H54 (cell line): ENCODE results near the gene ENPP6.
"Not testable (repeated sequence)": the region's sequence is repeated elsewhere in the genome, so short reads cannot be mapped to it uniquely, and the experiment has no call there.

Experiments
- DNase-seq: peaks from one replicate; pipeline ENCODE4 v3.0.0; 2011; ENCODE audit warnings: low spot score, mixed read lengths; ENCODE audit not compliant: insufficient read length
- FAIRE-seq: peaks from 3 replicates; lab custom pipeline; 2011; peaks lifted over from hg19 to GRCh38; lab: Jason Lieb, UNC
- POLR2A ChIP-seq: IDR thresholded peaks from 2 replicates; pipeline ENCODE4 v1.6.1; 2011; ENCODE audit warnings: low read depth, mild to moderate bottlenecking, low read length

ENPP6 gene

DNA sequence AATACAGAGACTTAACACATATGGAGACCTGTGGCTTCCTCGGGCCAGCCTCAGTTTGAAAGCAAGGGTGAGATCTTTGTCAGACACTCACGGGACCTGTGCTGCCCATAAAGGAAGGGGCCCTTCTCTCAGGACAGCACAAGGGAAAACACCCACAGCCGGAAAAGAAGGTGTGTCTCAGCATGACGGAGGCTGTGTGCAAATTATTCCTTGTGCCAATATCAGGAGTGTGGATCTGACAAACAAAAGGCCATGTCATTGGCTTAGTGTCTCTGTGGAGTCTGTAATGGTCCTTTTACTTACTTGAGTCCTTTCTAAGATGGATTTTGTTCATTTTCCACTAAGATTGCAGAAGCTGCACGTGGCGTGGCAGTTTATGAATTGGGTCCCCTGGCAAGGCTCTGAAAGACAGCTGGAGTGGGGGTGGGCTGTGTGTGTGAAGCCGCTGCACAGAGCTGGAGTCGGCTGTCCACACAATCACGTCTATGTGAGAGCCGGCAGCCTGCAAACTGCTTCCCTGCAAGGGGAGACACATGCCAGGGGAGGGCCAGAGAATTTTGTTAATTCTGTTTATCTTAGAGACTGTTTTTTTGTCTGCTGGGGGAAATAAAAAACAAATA lies 1.9 kb downstream of the ENPP6 start:
- no peak for FAIRE-seq
- TF ChIP-seq POLR2A = no peak
- DNase-seq = no peak

DNA sequence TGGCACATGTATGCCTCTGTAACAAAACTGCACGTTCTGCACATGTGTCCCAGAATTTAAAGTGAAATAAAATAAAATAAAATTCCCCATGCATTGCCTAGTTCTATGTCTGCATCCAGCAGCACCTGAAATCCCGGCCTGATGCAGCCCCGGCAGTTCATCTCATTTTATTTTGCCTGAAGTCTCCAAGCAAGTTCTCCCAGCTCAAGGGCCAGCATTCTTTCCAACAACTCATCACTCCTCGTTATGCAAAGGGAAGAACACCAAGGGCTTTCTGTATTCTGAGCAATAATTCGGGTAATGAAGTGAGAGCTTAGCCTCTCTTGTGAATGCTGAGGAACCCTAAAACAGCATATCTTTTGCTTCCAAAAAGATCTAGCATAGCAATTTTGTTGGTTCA lies 2.7 kb downstream of the ENPP6 start:
- TF ChIP-seq POLR2A = no peak
- DNase-seq = no peak
- no peak for FAIRE-seq

DNA sequence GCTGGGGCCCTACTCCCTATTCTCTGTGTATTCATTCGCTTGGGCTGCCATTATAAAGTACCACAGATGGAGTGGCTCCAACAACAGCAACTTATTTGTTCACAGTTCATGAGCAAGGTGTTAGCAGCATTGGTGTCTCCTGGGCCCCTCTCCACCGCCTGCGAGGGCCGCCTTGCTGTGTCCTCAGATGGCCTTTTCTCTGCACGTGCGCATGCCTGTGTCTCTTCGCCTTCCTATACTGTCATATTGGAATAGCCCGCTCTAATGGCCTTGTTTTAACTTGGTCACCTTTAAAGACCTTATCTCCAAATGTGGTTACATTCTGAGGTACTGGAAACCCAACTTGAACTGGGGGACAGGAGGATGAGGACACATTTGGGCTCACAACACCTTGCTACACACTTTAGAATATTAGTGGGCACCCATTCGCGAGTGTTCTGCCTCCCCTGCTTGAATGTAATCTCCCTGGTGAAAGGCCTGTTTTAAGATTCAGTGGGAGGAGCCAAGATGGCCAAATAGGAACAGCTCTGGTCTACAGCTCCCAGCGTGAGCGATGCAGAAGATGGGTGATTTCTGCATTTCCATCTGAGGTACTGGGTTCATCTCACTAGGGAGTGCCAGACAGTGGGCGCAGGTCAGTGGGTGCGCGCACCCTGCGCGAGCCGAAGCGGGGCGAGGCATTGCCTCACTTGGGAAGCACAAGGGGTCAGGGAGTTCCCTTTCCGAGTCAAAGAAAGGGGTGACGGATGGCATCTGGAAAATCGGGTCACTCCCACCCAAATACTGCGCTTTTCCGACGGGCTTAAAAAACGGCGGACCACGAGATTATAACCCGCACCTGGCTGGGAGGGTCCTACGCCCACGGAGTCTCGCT lies 9.7 kb downstream of the ENPP6 start:
- not testable (repeated sequence) for DNase-seq, FAIRE-seq

DNA sequence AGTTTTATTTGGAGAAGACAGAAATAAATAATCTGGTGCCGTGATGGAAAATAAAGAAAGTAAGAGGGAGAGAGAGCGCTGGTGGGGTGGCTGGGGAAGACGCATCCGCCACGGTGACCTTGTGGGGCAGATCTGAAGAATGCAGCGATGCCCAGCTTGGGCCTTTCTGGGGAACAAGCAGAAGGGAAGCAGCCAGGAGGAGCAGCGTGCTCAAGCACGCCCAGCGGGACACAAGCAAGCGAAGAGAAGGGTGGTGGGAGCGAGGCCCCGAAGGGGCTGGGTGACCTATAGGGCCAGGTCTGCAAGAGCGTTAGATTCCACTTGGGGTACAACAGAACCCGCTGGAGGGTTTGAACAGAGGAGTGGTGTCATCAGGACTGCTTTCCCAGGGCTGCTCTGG lies 12.4 kb downstream of the ENPP6 start:
- DNase-seq (no peak), FAIRE-seq (no peak)
- TF ChIP-seq POLR2A = no peak

DNA sequence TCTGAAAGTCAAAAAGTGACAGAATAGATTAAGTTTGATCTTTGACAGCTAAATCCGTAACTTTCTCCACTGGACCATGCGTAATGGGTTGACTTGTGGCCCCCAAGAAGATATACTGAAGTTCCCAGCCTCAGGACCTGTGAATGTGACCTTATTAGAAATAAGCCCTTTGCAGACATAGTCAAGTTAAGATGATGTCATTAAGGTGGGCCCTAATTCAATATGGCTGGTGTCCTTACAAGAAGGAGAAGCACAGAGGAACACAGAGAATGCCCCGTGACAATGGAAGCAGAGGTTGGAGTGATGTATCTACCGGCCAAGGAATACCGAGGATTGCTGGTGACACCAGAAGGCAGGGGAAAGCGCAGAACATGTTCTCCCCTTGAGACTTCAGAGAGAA lies 14.4 kb downstream of the ENPP6 start:
- DNase-seq (no peak), FAIRE-seq (no peak)
- no peak for TF ChIP-seq POLR2A

DNA sequence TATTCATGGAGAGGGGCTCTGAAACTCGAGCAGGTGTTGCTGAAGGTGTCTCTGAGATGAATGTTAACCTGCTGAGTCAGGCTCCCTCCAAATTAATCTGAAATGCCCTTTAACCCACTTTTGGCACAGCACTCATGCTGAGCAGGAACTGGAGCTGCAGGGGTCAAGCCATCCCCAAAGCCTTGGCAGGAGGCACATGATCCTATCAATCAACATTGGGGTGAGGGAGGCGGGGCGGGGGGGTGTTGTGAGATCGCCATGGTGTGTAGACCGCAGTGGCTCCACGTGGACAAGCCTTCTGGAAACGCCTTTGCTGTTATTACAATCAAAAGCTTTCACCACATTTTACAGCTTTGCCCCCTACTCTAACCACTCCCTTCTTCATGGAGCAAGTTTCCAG lies 16.5 kb downstream of the ENPP6 start:
- DNase-seq (no peak), FAIRE-seq (no peak)
- TF ChIP-seq POLR2A = no peak

DNA sequence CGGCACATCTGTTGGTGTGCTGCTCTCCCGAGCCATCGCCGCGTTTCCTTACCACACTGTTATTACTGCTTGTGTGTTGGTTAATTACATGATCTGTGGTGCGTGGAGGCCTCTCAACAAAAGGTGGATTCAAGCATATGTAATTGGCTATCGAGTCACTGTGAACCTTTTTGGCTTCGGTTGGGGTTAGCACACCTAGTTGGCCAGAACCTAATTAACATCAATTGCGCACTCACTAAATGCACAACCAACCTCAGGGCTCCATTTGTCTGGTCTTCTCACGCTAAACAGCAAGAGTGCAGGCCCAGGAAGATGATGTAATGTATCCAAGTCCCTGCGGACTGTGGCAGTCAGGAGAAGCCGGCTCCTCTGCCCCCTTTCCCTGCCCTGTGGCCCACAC lies 17.4 kb downstream of the ENPP6 start:
- no peak for DNase-seq
- no peak for FAIRE-seq
- TF ChIP-seq POLR2A = no peak

DNA sequence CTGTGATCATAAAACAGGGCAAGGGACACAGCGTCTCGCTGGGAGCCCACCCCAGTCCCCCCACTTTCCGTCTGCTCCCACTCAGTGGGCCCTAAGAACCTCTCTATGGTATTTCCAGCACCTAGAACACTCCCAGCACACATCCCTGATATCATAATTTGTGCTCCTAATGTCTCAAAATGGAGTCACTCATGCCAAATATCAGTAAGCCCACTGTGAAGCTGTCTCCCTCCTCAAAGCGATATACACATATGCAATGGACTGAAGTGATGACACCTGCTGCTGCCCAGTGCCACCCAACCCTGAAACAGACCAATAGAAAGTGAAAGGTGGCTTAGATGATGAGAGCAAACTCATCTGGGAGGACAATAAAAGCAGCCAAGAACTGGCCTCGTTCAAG lies 17.9 kb downstream of the ENPP6 start:
- DNase-seq = no peak

DNA sequence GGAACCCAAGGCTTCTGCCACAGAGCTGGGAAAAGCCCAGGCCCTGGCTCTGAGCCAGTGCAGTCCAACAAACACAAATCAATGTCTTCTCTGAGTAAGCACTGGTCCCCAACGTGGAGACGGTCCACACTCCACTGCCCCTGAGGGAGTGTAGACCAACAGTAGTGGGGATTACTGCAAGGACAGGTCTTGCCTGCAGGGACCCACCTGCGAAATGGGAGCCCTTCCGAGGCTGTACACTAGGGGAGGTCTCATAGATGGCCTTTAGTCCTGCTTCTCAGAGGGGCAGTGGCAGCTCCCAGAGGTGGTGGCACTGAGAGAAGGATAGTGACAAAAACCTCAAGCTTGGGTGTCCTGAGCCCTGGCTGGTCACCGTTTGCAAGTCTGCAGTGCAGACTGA lies 19.5 kb downstream of the ENPP6 start:
- no peak for DNase-seq
- TF ChIP-seq POLR2A = no peak
- no peak for FAIRE-seq

More for the DNA sequence above, 17.9 kb downstream of the ENPP6 start:
- FAIRE-seq = no peak
- no peak for TF ChIP-seq POLR2A

DNA sequence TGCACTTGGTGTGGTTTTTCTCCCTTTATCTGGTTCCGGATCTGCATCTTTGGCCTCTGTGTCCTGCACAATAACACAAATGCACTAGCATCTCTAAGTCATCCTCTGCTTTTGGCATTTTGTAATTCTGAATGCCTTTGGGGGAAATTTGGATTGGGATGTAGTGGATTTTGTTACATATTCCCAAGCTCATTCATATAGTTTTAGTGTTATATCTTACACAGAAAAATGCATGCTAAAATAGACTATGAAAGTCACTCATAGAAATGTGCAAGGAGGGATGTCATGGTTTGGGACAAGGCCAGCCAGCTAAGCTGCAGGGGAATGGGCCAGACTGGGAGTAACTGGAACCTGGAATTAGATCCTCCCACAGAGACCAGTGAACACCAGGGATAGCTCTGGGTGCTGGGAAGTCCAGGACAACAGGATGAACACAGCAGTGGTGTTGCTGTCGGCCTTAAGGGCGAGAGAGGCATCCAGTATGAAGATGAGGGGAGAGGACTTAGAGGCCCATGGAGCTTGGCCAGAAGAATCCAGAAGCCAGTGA lies 20.1 kb downstream of the ENPP6 start:
- TF ChIP-seq POLR2A = no peak
- DNase-seq = no peak
- no peak for FAIRE-seq

DNA sequence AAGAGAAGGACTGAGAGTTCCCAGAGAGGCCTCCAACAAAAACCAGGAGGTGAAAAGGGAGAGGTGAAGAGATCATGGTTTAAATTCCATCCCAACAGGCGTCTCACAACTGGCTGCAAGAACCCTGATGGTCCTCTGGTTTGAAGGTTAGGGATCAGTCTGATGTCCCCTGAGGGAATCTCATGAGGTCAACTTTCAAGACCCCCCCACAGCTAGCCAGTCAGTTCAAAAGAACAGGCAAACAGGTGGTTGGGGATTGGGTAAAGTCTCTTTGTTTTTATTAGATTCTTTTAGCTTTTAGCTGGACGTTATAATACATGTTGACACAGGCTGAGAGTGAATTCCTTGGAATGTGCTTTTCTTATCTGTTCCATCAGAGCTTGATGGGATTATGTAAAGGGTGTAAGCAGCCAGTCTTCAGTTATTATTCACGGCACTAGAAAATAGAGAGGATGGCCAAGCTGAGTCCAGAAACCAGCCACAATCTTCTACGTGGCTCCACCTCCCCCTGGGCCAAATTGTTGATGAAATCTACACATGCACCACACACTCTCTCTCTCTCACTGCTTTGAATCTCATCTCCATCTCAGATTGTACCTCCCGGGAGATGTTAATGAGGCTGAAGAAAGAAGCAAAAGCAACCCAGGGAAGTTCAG lies 20.8 kb downstream of the ENPP6 start:
- FAIRE-seq (no peak), DNase-seq (no peak)
- TF ChIP-seq POLR2A = no peak

DNA sequence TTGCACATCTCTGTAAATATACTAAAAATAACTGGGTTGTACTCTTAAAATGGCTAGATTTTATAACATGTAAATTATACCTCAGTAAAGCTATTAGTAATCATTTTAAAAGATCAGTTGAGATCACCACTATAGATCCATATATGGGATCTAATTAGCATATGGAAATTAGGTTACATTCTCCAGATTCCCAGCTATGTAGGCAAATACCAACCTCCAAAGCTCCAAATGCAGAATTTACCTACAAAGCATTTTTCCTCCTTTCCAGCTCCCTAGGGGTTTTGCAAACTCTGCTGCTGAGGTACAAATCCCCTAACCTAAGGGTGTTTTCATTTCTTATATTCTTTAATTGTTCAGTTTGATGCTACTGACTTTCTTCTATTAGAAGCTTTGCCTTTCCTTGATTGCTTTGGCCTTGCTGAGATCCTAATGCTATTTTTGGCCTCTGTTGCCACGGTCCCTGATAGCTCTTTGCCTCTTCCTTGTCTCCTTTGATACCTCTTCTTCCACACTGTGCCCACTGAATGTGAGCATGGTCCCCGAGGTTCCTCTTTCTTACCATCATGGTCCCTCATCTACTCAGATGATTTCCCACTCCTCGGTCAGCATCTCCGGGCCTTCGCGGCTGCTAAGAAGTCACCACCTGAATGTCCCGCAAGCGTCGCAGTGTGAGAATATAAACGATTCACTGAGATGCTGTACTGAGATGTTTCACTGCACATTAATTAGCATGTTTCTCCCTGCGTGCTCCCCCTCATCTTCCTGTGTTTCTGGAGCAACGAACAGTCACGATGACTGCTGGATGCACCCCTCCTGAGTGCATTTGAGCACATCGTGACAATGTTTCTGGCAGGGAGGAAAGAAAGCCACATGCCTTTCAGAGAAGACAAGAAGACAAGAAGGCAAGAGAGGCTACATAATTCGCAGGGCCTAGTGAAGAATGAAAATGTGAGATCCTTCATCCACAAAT lies 23.8 kb downstream of the ENPP6 start:
- DNase-seq = no peak
- no peak for FAIRE-seq
- no peak for TF ChIP-seq POLR2A

DNA sequence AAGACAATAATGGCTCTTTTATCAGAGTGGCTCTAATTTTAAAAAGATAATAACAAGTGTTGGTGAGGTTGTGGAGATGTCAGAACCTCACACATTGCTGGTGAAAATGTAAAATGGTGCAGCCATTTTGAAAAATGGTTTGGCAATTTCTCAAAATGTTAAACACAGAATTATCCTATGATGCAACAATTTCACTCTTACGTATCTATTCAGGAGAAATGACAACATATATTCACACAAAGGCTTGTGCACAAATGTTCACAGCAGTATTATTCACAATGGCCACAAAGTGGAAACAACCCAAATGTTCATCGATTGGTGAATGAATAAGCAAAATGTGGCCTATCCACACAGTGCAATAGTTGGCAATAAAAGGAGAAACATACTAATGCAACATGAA lies 24.7 kb downstream of the ENPP6 start:
- FAIRE-seq = no peak
- TF ChIP-seq POLR2A = no peak
- no peak for DNase-seq
